Activated naive CD8-positive, alpha-beta T cell treated with anti-CD3 and anti-CD28 coated beads for 36 hours (primary cell): ENCODE data around the gene COL9A3. TPM values are rescaled to one million over a fixed set of nuclear protein-coding genes. Genes with fewer than 3 reads are reported as not detected.

ENCODE experiments used
- DNase-seq: peaks from one replicate; pipeline ENCODE4 v3.0.0; 2021
- H3K27ac Mint-ChIP-seq: one replicate; pipeline ENCODE4 v1.8.0; 2022; ENCODE audit warnings: mild to moderate bottlenecking, moderate library complexity, mixed read lengths
- H3K27me3 Mint-ChIP-seq: one replicate; pipeline ENCODE4 v1.8.0; 2022; ENCODE audit warnings: mild to moderate bottlenecking, mixed read lengths
- H3K36me3 Mint-ChIP-seq: one replicate; pipeline ENCODE4 v1.8.0; 2021; ENCODE audit warnings: mild to moderate bottlenecking, mixed read lengths
- H3K4me1 Mint-ChIP-seq: one replicate; pipeline ENCODE4 v1.8.0; 2021; ENCODE audit warnings: mixed read lengths
- H3K4me3 Mint-ChIP-seq: one replicate; pipeline ENCODE4 v1.8.0; 2022; ENCODE audit warnings: mild to moderate bottlenecking, moderate library complexity, mixed read lengths
- H3K9me3 Mint-ChIP-seq: one replicate; pipeline ENCODE4 v1.8.0; 2022; ENCODE audit warnings: mixed read lengths
- total RNA-seq, 2 experiments: library from RNA; stranded (reverse); gene quantifications; one replicate each; pipeline ENCODE4 v1.2.3, GENCODE V29; 2021

The COL9A3 gene
- total RNA-seq, 2 experiments from 2014 or later, result 0.35 to 1.0 TPM

DNA sequence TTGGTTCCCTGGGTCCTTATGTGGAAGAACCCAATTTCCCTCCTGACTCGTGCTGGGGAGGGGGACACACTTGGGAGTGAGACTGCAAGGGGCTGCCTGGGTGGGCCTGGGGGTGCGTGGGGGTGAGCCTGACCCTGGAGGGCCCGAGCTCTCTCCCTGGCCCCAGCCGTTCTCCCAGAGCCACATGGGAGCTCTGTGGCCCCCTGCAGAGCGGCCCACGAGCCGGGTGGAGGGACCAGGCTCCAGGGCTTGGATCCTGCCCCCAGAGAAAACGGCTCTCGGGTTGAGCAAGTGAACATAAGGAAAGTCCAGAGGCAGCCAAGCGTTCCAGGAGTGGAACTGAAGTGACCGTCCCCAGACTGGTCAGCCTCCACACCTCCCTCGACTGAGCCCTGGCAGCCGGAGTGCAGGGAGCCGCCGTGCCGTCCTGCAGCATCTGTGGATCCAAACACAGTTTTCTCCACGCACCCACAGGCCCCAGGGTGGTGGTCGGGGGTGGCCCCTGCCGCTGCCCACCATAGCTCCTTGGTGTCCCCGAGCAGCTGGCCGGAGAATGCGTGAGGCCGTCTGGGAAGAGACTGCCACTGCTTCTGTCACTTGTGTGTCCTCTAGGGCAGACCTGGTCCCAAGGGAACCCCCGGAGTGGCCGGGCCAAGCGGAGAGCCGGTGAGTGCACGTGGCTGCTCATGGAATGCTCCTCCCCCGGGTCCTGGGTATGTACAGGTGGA is 10.6 kb downstream of the COL9A3 start:
- no peaks in the 10 kb centered on the region for H3K27me3 Mint-ChIP-seq
- no peak for DNase-seq
- no peak overlapping the region for H3K27ac Mint-ChIP-seq
- no peak overlapping the region for H3K4me3 Mint-ChIP-seq
- no peaks in the 10 kb centered on the region for H3K36me3 Mint-ChIP-seq
- no peaks in the 10 kb centered on the region for H3K9me3 Mint-ChIP-seq
- peaks cover 3% of the 10 kb centered on the region for H3K4me1 Mint-ChIP-seq

- Mint-ChIP-seq H3K4me3 (no peak overlapping the region), H3K36me3 (no peaks in the 10 kb centered on the region), H3K4me1 (peaks cover 7% of the 10 kb centered on the region), H3K9me3 (no peaks in the 10 kb centered on the region), H3K27me3 (no peaks in the 10 kb centered on the region), H3K27ac (no peak overlapping the region)
- no peak for DNase-seq
Observed at GRCh38 chr20:62828051-62828450, 11.2 kb downstream of the COL9A3 start.

DNA sequence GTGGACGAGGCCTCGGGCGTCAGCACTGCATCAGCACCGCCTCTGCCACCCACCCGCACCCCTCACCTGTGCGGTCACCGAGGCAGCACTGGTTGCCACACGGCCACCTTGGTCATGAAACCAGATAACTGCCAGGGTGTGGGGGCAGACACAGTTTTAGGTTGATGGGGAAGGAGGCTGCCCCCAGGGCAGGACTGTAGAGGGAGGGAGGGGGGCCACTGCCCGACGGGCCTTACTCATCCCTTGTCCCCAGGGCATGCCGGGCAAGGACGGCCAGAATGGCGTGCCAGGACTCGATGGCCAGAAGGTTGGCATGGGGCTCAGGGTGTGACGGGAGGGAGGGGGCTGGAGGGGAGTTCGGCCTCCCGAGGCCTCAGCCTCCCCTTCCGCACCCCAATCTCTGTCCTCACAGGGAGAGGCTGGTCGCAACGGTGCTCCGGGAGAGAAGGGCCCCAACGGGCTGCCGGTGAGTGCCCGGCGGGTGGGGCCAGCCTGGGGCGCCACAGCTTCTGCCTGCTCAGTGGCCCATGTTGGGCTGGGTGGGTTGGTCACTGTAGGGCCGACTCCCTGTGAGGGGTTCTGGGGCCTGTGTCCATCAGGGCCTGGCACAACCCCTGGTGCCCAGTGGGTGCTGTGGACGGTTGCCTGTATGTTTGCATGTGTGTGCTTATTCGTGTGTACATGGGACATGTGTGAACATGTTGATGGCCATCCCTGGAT is 11.8 kb downstream of the COL9A3 start:
- Mint-ChIP-seq H3K4me3 (no peak overlapping the region), H3K4me1 (peaks cover 7% of the 10 kb centered on the region), H3K9me3 (no peaks in the 10 kb centered on the region), H3K27me3 (no peaks in the 10 kb centered on the region), H3K36me3 (no peaks in the 10 kb centered on the region), H3K27ac (no peak overlapping the region)
- DNase-seq, result no peak

- no peak overlapping the region for H3K4me3 Mint-ChIP-seq
- H3K4me1 Mint-ChIP-seq, result peaks cover 7% of the 10 kb centered on the region
- H3K27ac Mint-ChIP-seq, result no peak overlapping the region
- no peaks in the 10 kb centered on the region for H3K9me3 Mint-ChIP-seq
- no peak for DNase-seq
- no peaks in the 10 kb centered on the region for H3K27me3 Mint-ChIP-seq
- H3K36me3 Mint-ChIP-seq, result no peaks in the 10 kb centered on the region
Observed at GRCh38 chr20:62829231-62830230, 12.7 kb downstream of the COL9A3 start.

- Mint-ChIP-seq H3K27me3 (peaks cover under 1% of the 10 kb centered on the region), H3K36me3 (no peaks in the 10 kb centered on the region), H3K9me3 (no peaks in the 10 kb centered on the region), H3K27ac (no peak overlapping the region), H3K4me1 (peaks cover 7% of the 10 kb centered on the region), H3K4me3 (no peak overlapping the region)
- DNase-seq, result no peak
Observed at GRCh38 chr20:62830251-62830650, 13.4 kb downstream of the COL9A3 start.

DNA sequence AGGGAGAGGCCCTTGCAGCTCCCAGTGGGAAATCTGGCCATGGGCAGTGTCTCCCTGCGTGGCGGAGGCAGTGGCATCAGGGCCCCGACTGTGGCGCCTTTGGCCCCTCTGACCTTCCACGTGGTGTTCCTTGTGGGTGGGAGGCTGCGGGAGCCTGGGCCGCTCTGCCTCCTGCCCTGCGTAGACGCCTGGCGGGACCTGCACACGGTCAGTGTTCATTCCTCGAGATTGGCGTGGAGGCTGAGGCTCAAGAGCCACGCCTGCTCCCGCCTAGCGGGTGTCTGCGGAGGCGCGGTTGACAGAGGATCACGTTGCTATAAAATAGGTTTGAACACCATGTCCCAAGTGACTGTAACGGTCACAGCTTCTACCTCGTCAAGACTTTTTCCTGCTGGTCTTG is 14.0 kb downstream of the COL9A3 start:
- no peaks in the 10 kb centered on the region for H3K36me3 Mint-ChIP-seq
- DNase-seq, result no peak
- peaks cover 4% of the 10 kb centered on the region for H3K27me3 Mint-ChIP-seq
- H3K27ac Mint-ChIP-seq, result no peak overlapping the region
- no peak overlapping the region for H3K4me3 Mint-ChIP-seq
- no peaks in the 10 kb centered on the region for H3K9me3 Mint-ChIP-seq
- peaks cover 7% of the 10 kb centered on the region for H3K4me1 Mint-ChIP-seq

DNA sequence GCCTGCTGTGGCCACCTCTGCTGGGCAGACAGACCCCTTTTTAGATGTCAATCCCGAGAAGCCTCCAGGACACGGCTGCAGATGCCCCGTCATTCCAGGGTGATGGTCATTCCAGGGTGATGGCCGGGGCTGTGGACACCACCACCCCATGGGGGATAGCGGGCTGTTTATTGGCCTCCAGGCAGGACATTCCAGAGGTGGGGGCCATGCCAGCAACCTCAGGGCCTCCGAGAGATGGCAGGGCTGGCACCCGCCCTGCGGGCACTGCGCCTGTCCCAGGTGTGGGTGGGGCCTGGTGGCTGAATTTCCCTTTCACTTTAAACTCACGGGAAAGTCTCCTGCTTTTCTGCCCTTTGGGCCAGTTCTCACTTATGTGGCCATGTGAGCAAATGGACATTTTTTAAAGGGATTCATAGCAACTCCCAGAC is 14.5 kb downstream of the COL9A3 start:
- Mint-ChIP-seq H3K4me3 (no peak overlapping the region), H3K9me3 (no peaks in the 10 kb centered on the region), H3K27ac (no peak overlapping the region), H3K4me1 (peaks cover 7% of the 10 kb centered on the region), H3K36me3 (no peaks in the 10 kb centered on the region), H3K27me3 (peaks cover 4% of the 10 kb centered on the region)
- no peak for DNase-seq

DNA sequence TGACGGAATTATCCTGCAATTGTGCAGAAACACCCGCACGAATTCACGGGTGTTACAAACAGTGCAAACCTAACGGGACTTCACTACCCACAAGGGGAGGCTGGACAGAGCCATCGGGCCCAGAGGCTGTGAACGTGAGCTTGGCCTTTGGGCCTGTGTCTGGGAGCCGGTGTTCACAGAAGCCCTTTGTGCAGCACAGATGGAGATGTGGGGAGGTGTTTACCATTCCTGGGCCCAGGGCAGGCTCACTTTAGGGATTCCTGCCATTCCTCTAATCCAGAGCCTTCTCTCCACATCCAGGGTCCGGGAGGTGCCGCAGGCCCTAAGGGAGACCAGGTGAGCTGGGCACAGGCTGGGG is 15.0 kb downstream of the COL9A3 start:
- no peak overlapping the region for H3K4me3 Mint-ChIP-seq
- H3K4me1 Mint-ChIP-seq, result peaks cover 7% of the 10 kb centered on the region
- H3K27me3 Mint-ChIP-seq, result peaks cover 4% of the 10 kb centered on the region
- H3K27ac Mint-ChIP-seq, result no peak overlapping the region
- DNase-seq, result no peak
- no peaks in the 10 kb centered on the region for H3K9me3 Mint-ChIP-seq
- H3K36me3 Mint-ChIP-seq, result no peaks in the 10 kb centered on the region

GRCh38 chr20:62832212-62832922 is 15.5 kb downstream of the COL9A3 start:
- H3K27ac Mint-ChIP-seq, result peak overlapping the region; percentile 11
- peaks cover 4% of the 10 kb centered on the region for H3K27me3 Mint-ChIP-seq
- H3K9me3 Mint-ChIP-seq, result no peaks in the 10 kb centered on the region
- peak; percentile 54 for DNase-seq
- H3K36me3 Mint-ChIP-seq, result no peaks in the 10 kb centered on the region
- peaks cover 7% of the 10 kb centered on the region for H3K4me1 Mint-ChIP-seq
- peak overlapping the region; percentile 40 for H3K4me3 Mint-ChIP-seq

DNA sequence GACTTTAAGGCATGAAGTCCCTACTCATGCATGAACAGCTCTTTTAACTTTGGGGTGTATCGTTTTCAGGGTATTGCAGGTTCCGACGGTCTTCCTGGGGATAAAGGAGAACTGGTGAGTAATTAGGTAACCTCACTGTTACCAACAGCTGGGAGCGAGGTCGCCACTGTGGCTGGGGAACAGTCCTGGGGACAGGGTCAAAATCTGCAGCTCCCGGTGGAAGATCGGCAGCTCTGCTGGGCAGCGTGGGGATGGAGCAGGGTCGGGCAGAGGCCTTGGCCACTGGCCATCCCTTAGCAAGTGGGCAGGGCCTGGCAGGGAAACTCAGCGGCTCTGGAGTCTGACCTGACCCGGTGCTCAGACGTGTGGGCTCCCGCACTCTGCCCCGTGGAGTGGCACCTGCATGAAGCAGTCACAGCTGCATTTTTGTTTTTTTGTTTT is 16.1 kb downstream of the COL9A3 start:
- Mint-ChIP-seq H3K36me3 (no peaks in the 10 kb centered on the region), H3K27me3 (peaks cover 4% of the 10 kb centered on the region), H3K27ac (peak overlapping the region; percentile 11), H3K9me3 (no peaks in the 10 kb centered on the region), H3K4me1 (peaks cover 8% of the 10 kb centered on the region), H3K4me3 (peak overlapping the region; percentile 40)
- DNase-seq, result no peak

GRCh38 chr20:62834967-62835730 is 18.3 kb downstream of the COL9A3 start:
- peaks cover 12% of the 10 kb centered on the region for H3K4me1 Mint-ChIP-seq
- no peaks in the 10 kb centered on the region for H3K9me3 Mint-ChIP-seq
- H3K4me3 Mint-ChIP-seq, result no peak overlapping the region
- H3K27me3 Mint-ChIP-seq, result peaks cover 4% of the 10 kb centered on the region
- H3K27ac Mint-ChIP-seq, result no peak overlapping the region
- no peak for DNase-seq
- H3K36me3 Mint-ChIP-seq, result no peaks in the 10 kb centered on the region

GRCh38 chr20:62835931-62836861 is 19.3 kb downstream of the COL9A3 start:
- peaks cover 12% of the 10 kb centered on the region for H3K4me1 Mint-ChIP-seq
- no peak for DNase-seq
- H3K27ac Mint-ChIP-seq, result no peak overlapping the region
- no peak overlapping the region for H3K4me3 Mint-ChIP-seq
- no peaks in the 10 kb centered on the region for H3K36me3 Mint-ChIP-seq
- H3K9me3 Mint-ChIP-seq, result no peaks in the 10 kb centered on the region
- peaks cover 4% of the 10 kb centered on the region for H3K27me3 Mint-ChIP-seq

DNA sequence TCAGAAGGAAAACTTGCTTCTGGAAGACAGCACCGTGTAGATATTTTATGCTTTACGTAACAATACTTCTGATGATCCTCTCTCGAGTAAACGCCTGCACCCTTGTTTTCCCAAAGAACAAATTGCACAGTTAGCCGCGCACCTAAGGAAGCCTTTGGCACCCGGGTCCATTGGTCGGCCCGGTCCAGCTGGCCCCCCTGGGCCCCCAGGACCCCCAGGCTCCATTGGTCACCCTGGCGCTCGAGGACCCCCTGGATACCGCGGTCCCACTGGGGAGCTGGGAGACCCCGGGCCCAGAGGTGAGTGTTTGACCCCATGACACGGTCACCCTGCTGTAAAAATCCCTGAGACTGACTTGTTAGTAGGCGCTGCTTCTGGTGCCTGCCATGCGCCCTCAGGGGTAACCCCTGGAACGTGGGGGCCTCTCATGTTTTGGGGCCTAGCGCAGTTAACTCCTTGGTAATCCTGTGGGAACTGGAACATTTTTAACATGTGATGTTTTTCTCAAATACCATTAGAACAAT is 20.2 kb downstream of the COL9A3 start:
- H3K4me3 Mint-ChIP-seq, result no peak overlapping the region
- peaks cover 10% of the 10 kb centered on the region for H3K4me1 Mint-ChIP-seq
- no peaks in the 10 kb centered on the region for H3K36me3 Mint-ChIP-seq
- peaks cover 4% of the 10 kb centered on the region for H3K27me3 Mint-ChIP-seq
- H3K9me3 Mint-ChIP-seq, result no peaks in the 10 kb centered on the region
- no peak for DNase-seq
- no peak overlapping the region for H3K27ac Mint-ChIP-seq
